GM18951 (cell line): ENCODE results near the gene LCE7A.

Experiments
- POLR2A ChIP-seq: IDR thresholded peaks from 4 replicates; pipeline ENCODE4 v1.6.1; 2011; ENCODE audit warnings: mild to moderate bottlenecking; ENCODE audit not compliant: insufficient read length, insufficient read depth; ENCODE audit errors: extremely low read depth
- in situ Hi-C: fragments of 300-500 bp; cut with MboI; formaldehyde crosslinking; loops from one replicate; pipeline ENCODE4 v1.12.0; 2022; ENCODE audit warnings: low sequenced_read_pairs, mixed read lengths, inconsistent platforms; ENCODE audit not compliant: unreplicated experiment

LCE7A gene

DNA sequence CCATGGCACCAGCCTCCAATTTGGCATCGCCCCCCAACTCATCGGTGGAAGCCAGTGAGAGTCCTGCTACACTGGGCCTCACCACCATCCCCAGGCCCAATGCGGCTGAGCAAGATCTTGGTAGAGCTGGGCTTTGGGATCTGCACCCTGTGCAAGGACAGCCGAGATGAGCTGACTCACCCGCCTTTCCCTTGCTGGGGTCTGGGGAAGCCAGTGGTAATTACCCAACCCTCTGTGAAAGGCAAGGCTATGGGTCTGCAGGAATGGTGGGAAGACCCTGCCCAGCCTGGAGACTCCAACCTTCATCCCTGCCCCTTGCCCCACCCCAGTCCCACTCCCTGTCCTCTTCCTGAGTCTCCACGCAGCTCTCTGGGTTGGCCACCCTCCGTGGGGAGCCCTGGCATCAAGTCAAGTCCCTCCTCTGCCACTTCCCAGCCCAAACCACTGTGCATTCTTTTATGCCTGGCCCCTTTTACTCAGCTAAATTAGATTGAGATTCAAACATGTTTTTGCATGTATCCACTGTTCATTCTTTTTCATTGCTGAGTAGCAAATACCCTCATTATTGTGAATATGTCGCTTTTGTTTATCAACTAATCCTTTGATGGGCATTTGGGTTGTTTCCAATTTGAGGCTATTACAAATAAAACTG lies 27.1 kb downstream of the LCE7A start:
- no peak for TF ChIP-seq POLR2A
- in situ Hi-C loops = no loop called here

- no peak for TF ChIP-seq POLR2A
- in situ Hi-C loops = no loop called here
Observed at GRCh38 chr1:152888126-152888525, 28.3 kb downstream of the LCE7A start.

DNA sequence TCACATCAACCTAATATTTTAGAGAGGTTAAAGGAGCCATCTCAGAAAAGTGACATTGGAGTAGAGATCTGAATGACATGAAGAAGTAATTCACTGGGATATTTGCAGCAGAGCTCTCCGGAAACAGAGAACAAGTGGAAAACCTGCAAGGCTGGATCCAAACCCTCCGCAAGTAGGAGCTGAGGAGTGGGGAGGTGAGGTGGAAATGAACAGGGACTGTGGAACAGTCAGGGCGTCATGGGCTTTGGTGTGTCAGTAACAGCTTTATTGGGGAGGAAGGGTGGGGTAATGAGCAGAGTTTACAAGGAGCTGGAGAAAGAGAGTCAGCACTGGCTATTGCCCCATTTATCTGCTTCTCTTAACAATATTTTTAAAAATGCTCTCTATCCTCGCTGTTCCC lies 39.2 kb downstream of the LCE7A start:
- in situ Hi-C loops = no loop called here
- TF ChIP-seq POLR2A = no peak

DNA sequence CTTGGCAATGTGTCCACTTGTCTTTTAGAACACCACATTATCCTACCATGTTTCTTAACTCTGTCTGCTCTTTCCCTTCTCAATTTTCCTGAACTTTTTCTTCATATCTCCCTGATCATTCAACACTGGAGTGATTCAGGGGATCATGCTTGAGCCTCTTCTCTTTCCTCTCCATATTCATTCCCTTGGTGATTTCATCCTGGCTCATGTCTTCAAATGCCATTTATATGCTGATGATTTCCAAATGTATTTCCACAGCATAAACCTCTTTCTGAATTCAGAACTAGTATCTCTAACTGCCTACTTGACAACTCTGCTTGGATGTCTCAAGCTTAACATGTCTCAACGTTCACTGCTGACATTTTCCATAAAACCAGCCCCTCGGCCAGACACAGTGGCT lies 40.1 kb downstream of the LCE7A start:
- TF ChIP-seq POLR2A = no peak
- in situ Hi-C loops = no loop called here

DNA sequence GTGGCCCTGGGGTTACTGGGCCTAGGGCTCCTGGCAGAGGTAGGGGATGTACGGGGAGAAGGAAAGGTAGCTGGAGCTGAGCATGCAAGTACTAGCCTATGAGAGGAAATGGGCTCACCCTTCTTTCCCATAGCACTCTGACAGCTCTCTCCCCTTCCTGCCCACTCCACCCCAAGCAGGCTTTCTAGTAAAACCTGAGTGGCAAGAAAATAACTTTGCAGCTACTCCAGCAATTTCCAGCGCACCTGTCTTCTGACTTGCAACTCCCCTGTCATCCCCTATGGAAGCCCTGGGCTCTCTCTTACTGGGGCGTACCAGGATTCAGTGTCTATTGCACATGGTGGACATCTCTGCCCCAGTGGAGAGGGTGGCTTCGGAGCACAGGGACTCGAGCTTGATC lies 41.8 kb downstream of the LCE7A start:
- in situ Hi-C loops = no loop called here
- TF ChIP-seq POLR2A = no peak

- in situ Hi-C loops = no loop called here
- no peak for TF ChIP-seq POLR2A
Observed at GRCh38 chr1:152902636-152903035, 42.8 kb downstream of the LCE7A start.

- no peak for TF ChIP-seq POLR2A
- in situ Hi-C loops = no loop called here
Observed at GRCh38 chr1:152904688-152905440, 45.1 kb downstream of the LCE7A start.

GRCh38 chr1:152906023-152906565 lies 46.3 kb downstream of the LCE7A start:
- in situ Hi-C loops = no loop called here
- no peak for TF ChIP-seq POLR2A

- in situ Hi-C loops = no loop called here
- TF ChIP-seq POLR2A = no peak
Observed at GRCh38 chr1:152907686-152908601, 48.1 kb downstream of the LCE7A start, which contains the start of gene IVL. TSS of gene IVL (plus strand) at chr1:152908546. CDS start at chr1:152909798, 1,252 bp downstream.

DNA sequence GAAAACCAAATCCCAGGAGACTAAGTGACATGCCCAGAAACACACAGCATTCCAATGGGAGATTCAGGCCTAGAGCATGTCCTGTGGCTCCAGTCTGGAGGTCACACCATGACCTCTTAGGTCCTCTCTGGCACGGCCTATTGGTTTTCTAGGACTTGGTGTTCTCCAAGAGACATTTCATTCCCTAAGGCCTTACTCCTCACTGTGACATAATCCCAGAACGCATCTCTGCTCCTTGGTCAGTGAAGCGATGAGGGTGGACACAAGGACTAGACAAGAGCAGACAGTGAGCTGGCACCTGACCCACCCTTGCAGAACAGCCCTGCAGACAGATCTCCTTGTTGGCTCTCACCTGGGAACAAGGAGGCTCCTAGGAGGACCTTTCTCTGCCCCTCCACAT lies 49.4 kb downstream of the LCE7A start:
- no peak for TF ChIP-seq POLR2A
- in situ Hi-C loops = no loop called here
